ENCODE data around the gene HSD17B4.

HSD17B4 gene

DNA sequence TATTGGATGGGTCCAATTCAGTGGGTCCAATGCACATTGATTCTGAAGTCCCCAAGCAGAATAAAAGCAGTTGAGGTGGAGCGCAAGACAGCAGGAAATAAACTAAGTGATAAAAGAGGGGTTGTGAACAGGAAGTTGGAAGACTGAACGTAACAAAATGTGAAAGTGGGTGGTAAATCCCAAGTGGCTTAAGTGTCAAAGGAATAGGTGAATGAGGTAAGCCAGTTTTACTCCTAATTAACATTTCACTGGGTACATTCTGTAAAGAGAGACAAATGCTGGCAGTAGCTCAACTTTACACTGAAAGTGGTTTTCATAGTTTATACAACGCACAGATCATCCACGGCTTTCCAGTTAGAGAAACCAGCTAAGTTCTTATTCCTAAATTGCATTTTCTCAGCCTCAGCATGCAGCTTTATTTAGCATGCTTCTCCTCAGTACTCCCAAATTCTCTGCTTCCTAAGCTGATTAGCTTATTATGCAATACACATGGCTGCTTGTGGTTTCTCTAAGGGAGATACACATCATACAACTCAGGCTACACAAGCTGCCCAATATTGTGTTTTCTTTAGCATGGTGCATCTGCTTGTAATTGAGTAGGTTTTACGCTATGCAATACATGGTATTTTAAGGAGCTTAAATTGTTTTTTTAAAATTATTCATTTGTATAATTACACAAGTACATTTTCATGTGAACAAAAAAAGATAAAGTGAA lies 34.2 kb upstream of the HSD17B4 start:
- TF ChIP-seq EZH2 (IDR thresholded peaks at IDR 0.05; ENCODE audit: borderline replicate concordance, low read depth, low read length, severe bottlenecking), result no peak
- TF ChIP-seq, protein P1, sequence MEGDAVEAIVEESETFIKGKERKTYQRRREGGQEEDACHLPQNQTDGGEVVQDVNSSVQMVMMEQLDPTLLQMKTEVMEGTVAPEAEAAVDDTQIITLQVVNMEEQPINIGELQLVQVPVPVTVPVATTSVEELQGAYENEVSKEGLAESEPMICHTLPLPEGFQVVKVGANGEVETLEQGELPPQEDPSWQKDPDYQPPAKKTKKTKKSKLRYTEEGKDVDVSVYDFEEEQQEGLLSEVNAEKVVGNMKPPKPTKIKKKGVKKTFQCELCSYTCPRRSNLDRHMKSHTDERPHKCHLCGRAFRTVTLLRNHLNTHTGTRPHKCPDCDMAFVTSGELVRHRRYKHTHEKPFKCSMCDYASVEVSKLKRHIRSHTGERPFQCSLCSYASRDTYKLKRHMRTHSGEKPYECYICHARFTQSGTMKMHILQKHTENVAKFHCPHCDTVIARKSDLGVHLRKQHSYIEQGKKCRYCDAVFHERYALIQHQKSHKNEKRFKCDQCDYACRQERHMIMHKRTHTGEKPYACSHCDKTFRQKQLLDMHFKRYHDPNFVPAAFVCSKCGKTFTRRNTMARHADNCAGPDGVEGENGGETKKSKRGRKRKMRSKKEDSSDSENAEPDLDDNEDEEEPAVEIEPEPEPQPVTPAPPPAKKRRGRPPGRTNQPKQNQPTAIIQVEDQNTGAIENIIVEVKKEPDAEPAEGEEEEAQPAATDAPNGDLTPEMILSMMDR (IDR thresholded peaks at IDR 0.05; ENCODE audit: borderline replicate concordance, extremely low read depth, low read length, poor library complexity, severe bottlenecking), result no peak
- H3K9me3 ChIP-seq (ENCODE audit: insufficient read depth, low read length, severe bottlenecking), result no peaks in the 10 kb centered on the region
- peaks cover 17% of the 10 kb centered on the region for H3K4me1 ChIP-seq (ENCODE audit: insufficient read depth, low read length)
- H3K79me2 ChIP-seq (ENCODE audit: insufficient read depth, low read length), result no peaks in the 10 kb centered on the region
- peak; percentile 77 for ATAC-seq (ENCODE audit: insufficient read depth, low read depth)
- no peak overlapping the region for H3K4me3 ChIP-seq (ENCODE audit: low read depth in 1 of 2, low read length in 2 of 2)
- peak overlapping the region; percentile 10; the same call in 1 of the 2 replicates for H3K4me2 ChIP-seq (ENCODE audit: insufficient read depth, low read length)
- peak overlapping the region; percentile 37; the same call in 1 of the 2 replicates for H2AFZ ChIP-seq (ENCODE audit: low read depth, low read length)
- peak overlapping the region; percentile 43 for H3K27ac ChIP-seq (ENCODE audit: low read length)
- DNase-seq, result no peak
- no peaks in the 10 kb centered on the region for H3K36me3 ChIP-seq (ENCODE audit: insufficient read depth, low read length)
- H3K9ac ChIP-seq (ENCODE audit: low read depth, low read length), result no peak overlapping the region
- no peaks in the 10 kb centered on the region for H3K27me3 ChIP-seq (ENCODE audit: insufficient read depth, low read length, poor library complexity)
- no peaks in the 10 kb centered on the region for H4K20me1 ChIP-seq (ENCODE audit: insufficient read depth, low read length)

DNA sequence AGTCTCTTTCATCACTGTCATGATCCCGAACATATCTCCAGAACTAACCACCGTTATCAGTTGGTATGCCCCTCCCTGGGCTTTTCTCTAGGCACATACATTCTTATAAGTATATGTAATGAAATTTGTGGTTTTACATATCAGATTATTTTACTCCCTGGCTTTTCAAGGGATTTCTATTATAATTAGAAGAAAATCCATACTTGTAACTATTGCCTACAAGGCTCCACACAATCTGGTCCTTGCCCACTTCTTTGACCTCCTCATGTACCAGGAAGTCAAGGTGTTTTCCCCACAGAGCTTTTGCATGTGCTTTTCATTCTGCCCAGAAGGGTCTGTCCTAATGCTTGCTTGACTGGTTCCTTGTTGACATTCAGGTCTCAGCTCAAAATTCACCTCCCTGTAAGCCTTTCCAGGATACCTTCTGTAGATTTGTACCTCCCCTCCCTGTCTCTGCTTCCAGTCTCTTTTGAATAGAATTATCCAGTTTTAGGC lies 33.6 kb upstream of the HSD17B4 start:
- H4K20me1 ChIP-seq (ENCODE audit: insufficient read depth, low read length), result no peaks in the 10 kb centered on the region
- TF ChIP-seq EZH2 (IDR thresholded peaks at IDR 0.05; ENCODE audit: borderline replicate concordance, low read depth, low read length, severe bottlenecking), result no peak
- H3K9ac ChIP-seq (ENCODE audit: low read depth, low read length), result no peak overlapping the region
- no peak overlapping the region for H3K4me2 ChIP-seq (ENCODE audit: insufficient read depth, low read length)
- no peak overlapping the region for H3K4me3 ChIP-seq (ENCODE audit: low read depth in 1 of 2, low read length in 2 of 2)
- no peaks in the 10 kb centered on the region for H3K36me3 ChIP-seq (ENCODE audit: insufficient read depth, low read length)
- H3K9me3 ChIP-seq (ENCODE audit: insufficient read depth, low read length, severe bottlenecking), result no peaks in the 10 kb centered on the region
- DNase-seq (no peak), ATAC-seq (ENCODE audit: insufficient read depth, low read depth) (peak; percentile 39; the same call in 1 of the 3 replicates)
- H3K4me1 ChIP-seq (ENCODE audit: insufficient read depth, low read length), result peaks cover 17% of the 10 kb centered on the region
- H3K27me3 ChIP-seq (ENCODE audit: insufficient read depth, low read length, poor library complexity), result no peaks in the 10 kb centered on the region
- H2AFZ ChIP-seq (ENCODE audit: low read depth, low read length), result no peak overlapping the region; the same call in 1 of the 2 replicates
- H3K79me2 ChIP-seq (ENCODE audit: insufficient read depth, low read length), result no peaks in the 10 kb centered on the region
- H3K27ac ChIP-seq (ENCODE audit: low read length), result no peak overlapping the region

DNA sequence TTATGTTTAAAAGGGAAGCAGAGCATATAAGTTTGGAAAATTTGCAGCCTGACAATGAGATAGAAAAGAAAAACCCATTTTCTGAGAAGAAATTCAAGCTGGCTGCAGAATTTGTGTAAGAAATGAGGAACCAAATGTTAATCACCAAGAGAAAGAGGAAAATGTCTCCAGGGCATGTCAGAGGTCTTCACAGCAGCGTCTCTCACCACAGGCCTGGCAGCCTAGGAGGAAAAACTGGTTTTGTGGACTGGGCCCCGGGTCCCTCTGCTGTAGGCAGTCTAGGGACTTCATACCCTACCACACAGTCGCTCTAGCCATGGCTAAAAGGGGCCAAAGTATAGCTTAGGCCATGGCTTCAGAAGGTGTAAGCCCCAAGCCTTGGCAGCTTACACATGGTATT lies 32.1 kb upstream of the HSD17B4 start:
- H3K79me2 ChIP-seq (ENCODE audit: insufficient read depth, low read length), result no peaks in the 10 kb centered on the region

DNA sequence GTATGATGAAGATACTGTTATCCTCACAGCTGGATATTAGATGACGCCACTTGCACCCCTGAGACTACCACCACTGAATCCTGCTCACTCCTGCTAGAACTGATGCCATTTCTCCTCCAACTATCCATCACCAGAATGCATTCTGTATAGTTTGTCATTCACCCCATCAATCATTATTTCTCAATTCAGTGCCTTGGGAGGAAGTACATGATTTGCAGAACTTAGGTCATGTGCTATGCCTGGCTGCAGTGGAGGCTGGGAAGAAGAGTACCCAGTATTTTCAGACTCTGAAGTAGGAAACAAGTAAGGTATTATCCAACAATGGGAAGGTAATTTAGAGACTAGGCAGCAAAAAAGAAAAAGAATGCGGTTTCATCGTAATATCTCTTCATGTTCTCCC lies 26.2 kb upstream of the HSD17B4 start:
- Histone ChIP-seq H2AFZ (ENCODE audit: low read depth, low read length) (no peak overlapping the region), H3K9me3 (ENCODE audit: insufficient read depth, low read length, severe bottlenecking) (no peaks in the 10 kb centered on the region), H4K20me1 (ENCODE audit: insufficient read depth, low read length) (no peaks in the 10 kb centered on the region), H3K27ac (ENCODE audit: low read length) (no peak overlapping the region), H3K27me3 (ENCODE audit: insufficient read depth, low read length, poor library complexity) (no peaks in the 10 kb centered on the region), H3K4me2 (ENCODE audit: insufficient read depth, low read length) (no peak overlapping the region), H3K36me3 (ENCODE audit: insufficient read depth, low read length) (no peaks in the 10 kb centered on the region), H3K9ac (ENCODE audit: low read depth, low read length) (no peak overlapping the region), H3K4me1 (ENCODE audit: insufficient read depth, low read length) (no peaks in the 10 kb centered on the region), H3K79me2 (ENCODE audit: insufficient read depth, low read length) (no peaks in the 10 kb centered on the region), H3K4me3 (ENCODE audit: low read depth in 1 of 2, low read length in 2 of 2) (no peak overlapping the region)
- DNase-seq, result no peak
- ATAC-seq (ENCODE audit: insufficient read depth, low read depth), result no peak
- no peak for TF ChIP-seq EZH2 (IDR thresholded peaks at IDR 0.05; ENCODE audit: borderline replicate concordance, low read depth, low read length, severe bottlenecking)
- TF ChIP-seq, protein P1 (IDR thresholded peaks at IDR 0.05; ENCODE audit: borderline replicate concordance, extremely low read depth, low read length, poor library complexity, severe bottlenecking), result no peak

More for the DNA sequence above, 32.1 kb upstream of the HSD17B4 start:
- Histone ChIP-seq H3K9ac (ENCODE audit: low read depth, low read length) (no peak overlapping the region), H3K27me3 (ENCODE audit: insufficient read depth, low read length, poor library complexity) (no peaks in the 10 kb centered on the region), H3K9me3 (ENCODE audit: insufficient read depth, low read length, severe bottlenecking) (no peaks in the 10 kb centered on the region), H3K27ac (ENCODE audit: low read length) (no peak overlapping the region), H3K4me2 (ENCODE audit: insufficient read depth, low read length) (no peak overlapping the region), H3K4me1 (ENCODE audit: insufficient read depth, low read length) (peaks cover 17% of the 10 kb centered on the region), H2AFZ (ENCODE audit: low read depth, low read length) (no peak overlapping the region), H3K4me3 (ENCODE audit: low read depth in 1 of 2, low read length in 2 of 2) (no peak overlapping the region), H4K20me1 (ENCODE audit: insufficient read depth, low read length) (no peaks in the 10 kb centered on the region), H3K36me3 (ENCODE audit: insufficient read depth, low read length) (no peaks in the 10 kb centered on the region)
- TF ChIP-seq EZH2 (IDR thresholded peaks at IDR 0.05; ENCODE audit: borderline replicate concordance, low read depth, low read length, severe bottlenecking), result no peak
- TF ChIP-seq, protein P1 (IDR thresholded peaks at IDR 0.05; ENCODE audit: borderline replicate concordance, extremely low read depth, low read length, poor library complexity, severe bottlenecking), result no peak
- no peak for ATAC-seq (ENCODE audit: insufficient read depth, low read depth)
- DNase-seq, result no peak

Data from DND-41 (cell line).